NCI-H1105 (cell line): ENCODE results near the gene MLXIPL.
"Not testable (repeated sequence)": the region's sequence is repeated elsewhere in the genome, so short reads cannot be mapped to it uniquely, and the experiment has no call there.

Experiments
- DNase-seq: peaks from one replicate; lab custom pipeline; 2025; lab: John Stamatoyannopoulos, UW

Gene MLXIPL

DNA sequence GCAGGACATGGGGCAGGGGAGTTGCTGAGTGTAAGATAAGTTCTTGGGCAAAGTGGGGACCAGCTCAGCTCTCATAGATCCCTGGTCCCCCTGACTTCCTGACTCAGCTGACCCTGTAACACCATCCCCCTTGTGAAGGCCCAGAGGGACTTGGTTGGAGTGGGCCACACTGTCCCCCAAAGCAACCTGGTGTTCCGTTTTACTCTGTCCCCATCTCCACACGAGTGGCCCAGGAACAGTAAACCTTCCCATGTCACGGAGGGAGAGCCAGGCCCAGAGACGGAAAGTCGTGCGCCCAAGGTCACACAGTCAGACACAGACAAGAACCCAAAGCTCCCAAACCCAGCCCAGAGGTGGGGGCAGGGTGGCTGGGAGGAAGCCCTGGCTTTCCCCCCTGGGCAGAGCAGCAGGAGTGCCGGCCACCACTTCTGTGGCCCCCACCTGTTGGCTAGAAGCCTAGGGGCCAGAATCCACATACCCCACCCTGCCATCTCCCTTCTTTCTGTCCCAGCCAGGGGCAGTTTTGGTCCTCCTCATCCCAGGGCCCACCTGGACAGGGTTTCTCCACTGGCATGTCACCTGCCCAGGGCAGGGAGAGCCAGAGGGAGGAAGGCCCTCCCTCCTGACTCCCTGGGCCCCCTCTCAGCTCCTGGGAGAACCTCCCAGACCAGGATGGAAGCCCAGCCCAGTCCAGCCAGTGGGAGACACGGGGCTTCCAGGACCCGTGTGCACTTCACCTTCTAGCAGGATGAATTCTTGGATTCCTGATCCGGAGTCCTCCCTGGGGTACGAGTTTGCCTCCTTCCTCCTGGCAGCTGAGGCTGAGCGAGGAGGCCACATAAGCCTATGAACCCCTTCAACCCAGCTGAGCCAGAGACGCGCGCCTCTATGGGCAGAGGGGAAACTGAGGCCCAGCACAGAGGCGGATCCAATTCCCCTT lies 22.7 kb upstream of the MLXIPL start:
- no peak for DNase-seq

DNA sequence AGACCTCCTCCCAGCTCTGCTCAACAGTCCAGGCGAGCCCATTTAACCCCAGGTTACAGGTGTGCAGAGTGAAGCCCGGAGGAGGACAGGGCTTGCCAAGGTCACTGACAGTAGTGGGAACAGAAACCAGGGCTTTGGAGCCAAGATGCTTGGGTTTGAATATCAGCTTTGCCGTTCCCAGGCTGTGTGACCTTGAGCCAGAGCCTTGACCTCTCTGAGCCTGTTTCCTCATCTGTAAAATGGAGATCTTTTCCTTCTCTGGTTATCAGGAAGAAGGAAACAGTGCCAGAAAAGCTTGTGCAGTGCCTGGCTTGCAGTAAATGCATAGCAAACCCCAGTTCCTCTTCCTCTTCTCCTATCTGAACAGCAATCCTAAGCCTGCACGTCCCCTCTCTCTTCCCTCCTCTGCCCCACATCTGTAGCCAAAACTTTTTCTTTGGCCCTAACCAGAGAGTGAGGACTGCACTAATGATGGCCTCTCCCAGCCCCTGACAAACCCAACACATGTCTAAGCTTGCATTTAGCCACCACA lies 21.4 kb upstream of the MLXIPL start:
- DNase-seq, result no peak

DNA sequence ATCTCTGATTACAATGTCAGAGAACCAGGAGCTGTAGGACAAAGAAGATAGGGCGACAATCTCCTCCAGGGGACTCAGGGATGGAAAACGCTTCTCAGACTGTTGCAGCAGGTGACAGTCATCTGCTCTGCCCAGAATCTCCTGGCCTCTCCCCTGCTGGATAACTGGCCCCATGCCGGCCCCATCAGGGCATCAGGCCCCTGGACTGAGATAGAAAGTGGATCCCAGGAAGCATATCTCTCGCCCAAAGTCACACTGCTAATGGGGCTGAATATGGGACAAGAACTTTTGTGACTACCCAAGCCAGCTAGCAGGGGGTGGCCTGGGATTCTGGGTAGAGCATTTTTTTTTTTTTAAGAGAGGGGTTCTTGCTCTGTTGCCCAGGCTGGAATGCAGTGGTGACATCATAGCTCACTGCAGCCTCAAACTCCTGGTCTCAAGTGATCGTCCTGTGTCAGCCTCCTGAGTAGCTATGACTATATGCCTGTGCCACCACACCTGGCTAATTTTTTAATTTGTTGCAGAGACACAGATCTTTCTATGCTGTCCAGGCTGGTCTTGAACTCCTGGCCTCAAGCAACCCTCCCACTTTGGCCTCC lies 20.5 kb upstream of the MLXIPL start:
- DNase-seq, result no peak

DNA sequence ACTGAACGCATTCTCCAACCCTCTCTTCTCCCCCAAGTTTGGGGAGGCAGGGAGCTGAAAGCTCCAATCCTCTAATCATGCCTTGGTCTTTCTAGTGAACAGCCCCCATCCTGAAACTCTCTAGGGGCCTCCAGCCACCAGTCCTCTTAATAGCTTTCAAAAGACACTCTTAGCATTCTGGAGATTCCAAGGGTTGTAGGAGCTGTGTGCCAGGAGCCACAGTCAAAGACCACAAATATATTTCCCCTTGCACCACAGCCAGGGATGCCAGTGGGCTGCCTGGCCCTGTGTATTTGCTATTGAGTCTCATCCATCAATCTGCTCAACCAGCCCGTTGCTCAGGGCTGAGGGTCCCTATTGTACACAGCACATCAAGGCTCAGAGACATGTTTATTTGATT lies 18.5 kb upstream of the MLXIPL start:
- no peak for DNase-seq

DNA sequence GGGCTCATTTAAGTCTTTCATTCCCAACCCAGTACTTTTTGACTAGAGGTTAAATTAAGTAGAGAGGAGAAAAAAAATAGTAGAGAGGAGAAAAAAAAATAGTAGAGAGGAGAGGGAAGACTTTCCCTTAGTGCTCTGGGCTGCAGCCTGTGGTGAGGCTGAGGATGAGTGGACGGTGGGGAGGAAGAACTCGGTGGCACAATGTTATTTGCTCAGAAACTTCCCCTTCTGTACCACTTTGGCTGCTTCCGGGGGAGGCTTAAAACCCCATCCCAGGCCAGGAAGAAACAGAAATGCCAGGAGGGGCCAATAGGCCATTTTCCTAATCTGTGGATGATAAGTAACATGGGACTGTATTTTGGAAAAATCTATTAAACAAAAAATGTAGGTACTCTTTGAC lies 14.6 kb upstream of the MLXIPL start:
- DNase-seq, result no peak

DNA sequence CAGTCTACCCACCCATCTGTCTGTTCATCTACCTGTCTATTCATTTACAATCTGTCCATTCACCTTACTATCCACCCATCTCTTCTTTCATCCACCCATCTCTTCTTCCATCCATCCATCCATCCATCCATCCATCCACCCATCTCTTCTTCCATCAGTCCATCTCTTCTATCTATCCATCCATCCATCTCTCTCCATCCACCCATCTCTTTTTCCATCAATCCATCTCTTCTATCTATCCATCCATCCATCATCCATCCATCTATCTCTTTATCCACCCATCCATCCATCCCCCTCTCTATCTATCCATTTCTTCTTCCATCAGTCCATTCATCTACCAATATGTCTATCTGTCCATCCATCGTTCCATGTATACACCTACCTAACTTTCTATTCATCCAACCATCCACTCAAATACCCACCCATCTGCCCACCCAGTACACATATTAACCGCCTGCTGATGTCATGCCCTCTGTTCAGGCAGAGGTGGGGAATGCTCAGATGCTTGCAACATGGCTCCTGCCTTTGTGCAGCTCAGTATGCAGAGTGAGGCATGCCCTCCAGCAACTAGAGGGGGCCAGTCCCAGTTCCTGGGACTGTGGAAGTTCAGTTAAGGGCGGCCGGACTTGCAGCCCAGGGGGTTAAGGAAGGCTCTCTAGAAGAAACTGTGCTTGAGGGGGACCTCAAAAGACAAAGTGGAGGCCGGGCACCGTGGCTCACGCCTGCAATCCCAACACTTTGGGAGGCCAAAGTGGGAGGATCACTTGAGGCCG lies 11.3 kb upstream of the MLXIPL start:
- no peak for DNase-seq

DNA sequence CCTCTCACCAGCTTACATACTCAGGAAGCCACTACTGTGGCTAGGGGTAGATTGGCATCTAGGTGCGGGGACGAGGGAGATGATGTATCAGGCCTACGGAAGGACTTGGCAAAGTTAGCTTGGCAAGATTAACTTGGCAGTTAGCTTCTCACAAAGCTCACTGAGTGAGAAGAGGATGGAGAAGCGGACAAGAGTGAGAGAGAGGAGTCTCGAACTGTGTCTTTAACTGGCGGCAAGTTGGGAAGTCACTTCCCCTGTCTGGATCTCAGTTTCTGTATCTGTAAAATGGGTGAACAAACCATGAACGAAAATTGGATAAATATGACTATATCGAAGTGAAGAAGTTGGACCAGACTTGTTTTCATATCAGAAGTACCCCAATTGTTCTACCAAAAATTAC lies 9.5 kb upstream of the MLXIPL start:
- DNase-seq, result no peak

DNA sequence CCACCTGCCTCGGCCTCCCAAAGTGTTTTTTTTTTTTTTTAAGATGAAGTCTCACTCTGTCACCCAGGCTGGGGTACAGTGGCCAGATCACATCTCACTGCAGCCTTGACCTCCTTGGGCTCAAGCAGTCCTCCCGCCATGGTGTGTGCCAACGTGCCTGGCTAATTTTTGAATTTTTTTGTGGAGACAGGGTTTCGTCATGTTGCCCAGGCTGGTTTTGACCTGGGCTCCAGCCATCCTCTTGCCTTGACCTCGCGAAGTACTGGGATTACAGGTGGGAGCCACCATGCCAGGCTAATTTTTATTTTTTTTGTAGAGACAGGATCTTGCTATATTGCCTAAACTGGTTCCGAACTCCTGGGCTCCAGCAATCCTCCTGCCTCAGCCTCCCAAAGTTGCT lies 9.0 kb upstream of the MLXIPL start:
- DNase-seq, result no peak

DNA sequence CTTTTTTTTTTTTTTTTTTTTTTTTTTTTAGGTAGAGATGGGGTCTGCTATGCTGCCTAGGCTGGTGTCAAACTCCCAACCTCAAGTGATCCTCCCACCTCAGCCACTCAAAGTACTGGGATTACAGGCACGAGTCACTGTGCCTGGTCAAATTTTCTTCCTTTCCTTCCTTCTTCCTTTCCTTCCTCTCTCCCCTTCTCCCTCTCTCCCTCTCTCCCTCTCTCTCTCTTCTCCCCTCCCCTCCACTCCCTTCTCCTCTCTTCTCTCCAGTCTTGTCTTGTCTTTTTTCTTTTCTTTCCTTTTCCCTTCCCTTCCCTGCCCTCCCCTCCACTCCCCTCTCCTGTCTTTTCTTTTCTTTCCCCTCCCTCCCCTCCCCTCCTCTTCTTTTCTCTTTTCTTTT lies 7.2 kb upstream of the MLXIPL start:
- DNase-seq, result no peak

DNA sequence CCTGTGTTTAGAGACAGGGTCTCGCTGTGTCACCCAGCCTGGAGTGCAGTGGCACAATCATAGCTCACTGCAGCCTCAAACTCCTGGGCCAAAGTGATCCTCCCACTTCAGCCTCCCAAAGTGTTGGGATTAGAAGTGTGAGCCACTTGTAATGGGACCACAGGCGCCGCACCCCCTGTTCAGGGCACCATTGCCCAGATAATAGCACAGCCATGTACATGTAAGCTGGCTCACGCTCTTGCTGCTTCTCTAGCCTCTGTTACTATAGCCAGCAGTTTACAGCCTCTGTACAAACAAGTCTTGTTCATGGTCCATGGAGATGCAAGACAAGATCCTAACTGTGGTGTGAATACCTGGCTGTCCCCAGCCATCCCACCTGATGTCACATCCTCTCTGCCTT lies 4.2 kb upstream of the MLXIPL start:
- no peak for DNase-seq

DNA sequence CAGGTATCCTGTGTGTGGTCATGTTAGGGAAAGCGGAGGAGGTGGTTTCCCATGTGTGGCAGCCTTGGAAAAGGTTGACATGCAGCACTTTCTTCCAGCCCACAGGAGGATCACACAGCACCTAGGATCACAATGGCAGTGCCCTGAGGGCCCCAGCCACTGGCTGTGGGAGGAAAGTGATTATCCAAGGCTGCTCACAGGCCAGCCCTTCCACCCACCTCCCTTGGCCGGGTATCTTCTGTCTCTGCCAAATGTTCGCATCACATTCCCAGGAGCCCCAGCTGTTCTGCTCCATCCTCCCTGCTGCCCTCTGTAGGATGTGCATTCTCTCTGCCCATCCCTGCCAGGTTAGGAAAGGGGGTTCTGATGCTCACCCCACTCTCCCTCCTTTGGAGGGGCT lies 2.5 kb upstream of the MLXIPL start:
- no peak for DNase-seq

DNA sequence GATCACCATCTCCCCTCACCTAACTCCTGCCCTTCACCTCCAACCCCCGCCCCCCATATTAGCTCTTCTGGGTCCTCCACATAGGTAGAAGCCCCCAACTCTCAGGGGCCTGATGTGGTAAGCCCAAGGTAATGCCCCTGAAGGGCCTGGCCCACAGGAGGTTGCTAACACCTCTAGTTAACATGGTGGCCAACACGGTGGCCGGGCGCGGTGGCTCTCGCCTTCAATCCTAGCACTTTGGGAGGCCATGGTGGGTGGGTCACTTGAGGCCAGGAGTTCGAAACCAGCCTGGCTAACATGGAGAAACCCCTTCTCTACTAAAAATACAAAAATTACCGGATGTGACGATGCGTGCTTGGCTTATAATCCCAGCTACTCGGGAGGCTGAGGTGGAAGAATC lies 954 bp upstream of the MLXIPL start:
- no peak for DNase-seq

DNA sequence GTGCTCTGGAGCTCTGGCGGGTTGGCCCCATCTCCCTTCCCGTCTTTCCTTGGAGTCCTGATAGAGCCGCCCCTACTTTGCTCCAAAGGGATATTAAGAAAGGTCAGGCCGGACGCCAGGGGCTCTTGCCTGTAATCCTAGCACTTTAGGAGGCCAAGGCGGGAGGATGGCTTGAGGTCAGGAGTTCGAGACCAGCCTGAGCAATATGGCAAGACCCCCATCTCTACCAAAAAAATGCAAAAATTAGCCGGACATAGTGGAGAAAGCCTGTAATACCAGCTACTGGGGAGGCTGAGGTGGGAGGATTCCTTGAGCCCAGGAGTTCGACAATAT lies 313 bp upstream of the MLXIPL start:
- no peak for DNase-seq

DNA sequence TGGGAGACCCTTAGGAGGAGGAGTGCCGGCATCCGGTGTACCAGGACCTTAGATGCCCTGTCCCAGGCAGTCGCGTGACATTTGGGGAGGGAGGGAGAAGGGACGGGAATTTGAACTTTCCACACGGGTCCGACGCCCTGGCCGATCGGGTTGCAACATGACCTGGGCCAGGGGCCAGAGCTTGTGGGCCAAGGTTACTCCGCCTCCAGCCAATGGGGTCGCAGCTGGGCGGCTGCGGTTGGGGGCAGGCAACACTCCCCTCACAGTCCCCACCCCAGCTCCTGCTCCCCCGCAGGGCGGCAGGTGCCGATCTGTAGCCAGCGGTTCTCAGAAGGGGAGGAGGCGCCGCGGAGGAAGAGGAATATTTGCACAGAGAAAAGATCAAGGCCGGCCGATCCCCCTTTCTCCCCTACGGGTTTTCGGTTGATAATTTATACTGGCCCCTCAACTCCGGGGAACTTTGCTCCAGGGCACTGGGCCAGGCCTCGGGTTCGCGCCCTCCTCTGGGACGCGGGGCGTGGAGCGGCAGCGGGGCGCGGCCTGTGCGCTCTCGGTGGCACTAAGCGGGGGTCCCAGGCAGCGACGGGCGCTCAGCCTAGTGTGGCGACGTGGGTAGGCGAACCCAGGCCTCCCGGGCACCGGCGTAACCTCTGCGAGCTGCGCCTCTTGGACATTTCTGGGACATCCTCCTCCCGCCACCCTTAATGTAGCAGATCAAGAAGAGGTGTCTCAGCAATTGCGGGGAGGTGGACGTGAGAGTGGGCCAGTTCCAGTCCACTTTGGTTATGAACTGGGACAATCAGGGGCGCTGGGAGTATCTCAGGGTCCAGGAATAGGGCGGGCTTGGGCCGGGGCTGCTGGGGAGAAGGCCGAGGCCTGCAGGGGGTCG lies 1.2 kb downstream of the MLXIPL start:
- peak; percentile 21 for DNase-seq

DNA sequence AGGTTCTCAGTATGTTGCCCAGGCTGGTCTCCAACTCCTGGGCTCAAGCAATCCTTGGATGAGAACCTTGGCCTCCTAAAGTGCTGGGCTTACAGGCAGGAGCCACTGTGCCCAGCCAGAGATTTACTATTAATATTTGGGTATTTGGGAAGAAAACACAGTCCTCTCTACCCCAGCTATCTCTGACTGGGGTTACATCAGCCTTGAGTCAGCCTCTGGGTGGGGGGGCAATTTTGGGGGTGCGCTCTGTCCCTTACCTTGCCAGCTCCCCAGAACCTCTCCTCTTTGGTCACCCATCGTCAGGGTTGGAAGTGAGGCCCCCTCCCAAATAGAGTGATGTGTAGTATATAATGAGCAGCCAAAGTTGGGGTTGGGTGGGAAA lies 1.8 kb downstream of the MLXIPL start:
- no peak for DNase-seq

DNA sequence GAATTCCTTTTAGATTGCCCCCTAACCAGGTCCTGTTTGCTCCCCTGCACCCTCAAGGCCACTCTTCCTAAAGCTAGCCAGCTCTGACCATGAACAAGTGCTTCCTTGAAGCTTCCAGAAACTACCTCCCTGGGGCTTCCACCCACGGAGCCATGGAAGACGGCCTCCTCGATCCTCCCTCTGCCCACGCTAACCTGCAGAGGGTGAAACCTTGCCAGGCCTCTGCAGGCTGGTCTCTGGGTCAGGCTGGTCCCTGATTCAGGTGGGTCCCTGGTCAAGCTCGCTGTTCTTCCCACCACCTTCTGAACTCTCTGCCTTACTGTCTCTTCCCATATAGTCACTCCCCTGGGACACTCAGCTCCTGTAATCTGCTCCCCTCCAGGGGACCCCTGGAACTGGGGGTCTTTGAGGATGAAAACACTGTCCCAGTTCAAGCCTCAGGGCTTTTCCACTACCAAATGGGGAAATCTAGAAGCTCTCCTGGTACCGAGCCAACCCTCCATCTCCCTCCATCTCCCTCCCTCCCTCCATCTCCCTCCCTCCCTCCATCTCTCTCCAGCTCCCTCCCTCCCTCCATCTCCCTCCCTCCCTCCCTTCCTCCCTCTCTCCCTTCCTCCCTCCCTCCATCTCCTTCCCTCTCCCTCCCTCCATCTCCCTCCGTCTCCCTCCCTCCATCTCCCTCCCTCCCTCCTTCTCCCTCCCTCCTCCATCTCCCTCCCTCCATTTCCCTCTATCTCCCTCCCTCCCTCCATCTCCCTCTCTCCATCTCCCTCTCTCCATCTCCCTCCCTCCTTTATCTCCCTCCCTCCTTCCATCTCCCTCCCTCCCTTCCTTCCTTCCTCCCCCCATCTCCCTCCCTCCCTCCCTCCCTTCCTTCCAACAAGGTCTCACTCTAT lies 2.9 kb downstream of the MLXIPL start:
- DNase-seq, result no peak

DNA sequence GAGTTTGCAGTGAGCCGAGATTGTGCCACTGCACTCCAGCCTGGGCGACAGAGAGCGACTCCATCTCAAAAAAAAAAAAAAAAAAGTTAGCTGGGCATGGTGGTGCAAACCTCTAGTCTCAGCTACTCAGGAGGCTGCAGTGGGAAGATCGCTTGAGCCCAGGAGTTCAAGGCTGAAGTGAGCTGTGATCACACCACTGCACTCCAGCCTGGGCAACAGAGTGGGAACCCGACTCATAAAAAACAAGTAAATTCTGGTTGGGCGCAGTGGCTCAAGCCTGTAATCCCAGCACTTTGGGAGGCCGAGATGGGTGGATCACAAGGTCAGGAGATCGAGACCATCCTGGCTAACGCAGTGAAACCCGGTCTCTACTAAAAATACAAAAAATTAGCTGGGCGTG lies 4.9 kb downstream of the MLXIPL start:
- not testable (repeated sequence) for DNase-seq

DNA sequence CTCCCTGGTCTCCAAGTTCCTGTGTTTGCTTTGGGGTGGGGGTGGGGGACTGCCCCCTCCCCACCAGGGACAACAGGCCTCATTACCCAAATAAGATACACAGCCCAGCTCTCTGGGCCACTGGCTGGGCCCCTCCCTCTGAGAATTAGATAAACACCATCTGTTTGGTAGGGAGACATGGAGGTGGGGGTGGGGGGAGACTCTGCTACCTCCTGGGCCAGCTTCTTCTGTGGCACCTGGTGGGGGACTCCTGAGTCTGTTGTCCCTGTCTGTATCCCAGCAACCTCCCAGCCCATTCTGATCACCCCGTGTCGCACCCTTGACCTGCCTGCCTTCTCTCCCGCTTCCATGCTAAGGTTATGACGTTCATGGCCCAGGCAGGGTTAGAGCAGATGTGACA lies 5.8 kb downstream of the MLXIPL start:
- no peak for DNase-seq

DNA sequence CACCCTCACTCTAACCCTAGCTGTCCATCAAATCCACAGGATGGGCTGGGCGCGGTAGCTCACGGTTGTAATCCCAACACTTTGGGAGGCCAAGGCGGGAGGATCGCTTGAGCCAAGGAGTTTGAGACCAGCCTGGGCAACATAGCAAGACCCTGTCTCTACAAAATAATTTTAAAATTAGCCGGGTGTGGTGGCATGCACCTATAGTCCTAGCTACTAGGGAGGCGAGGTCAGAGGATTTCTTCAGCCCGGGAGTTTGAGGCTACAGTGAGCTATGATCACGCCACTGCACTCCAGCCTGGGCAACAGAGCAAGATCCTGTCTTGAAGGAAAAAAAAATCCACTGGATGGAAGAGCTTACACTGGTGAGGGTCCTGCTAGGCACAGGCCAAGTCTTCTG lies 6.8 kb downstream of the MLXIPL start:
- DNase-seq, result not testable (repeated sequence)

DNA sequence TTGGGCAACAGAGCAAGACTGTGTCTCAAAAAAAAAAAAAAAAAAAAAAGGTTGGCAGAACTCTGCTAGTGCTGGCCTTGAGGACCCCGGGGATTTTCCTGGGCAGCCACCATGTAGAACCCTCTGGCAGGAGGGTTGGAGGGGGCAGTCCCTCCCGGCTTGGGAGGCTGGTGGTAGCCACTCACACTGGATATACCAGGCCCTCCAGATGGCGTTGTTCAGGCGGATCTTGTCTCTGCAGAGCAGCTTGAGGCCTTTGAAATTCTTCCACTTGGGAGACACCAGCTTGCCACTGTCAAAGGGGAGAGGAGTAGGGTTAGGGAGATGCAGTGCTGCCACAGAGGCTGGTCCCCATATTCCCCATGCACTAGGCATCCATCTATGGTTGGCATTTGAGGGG lies 8.4 kb downstream of the MLXIPL start:
- no peak for DNase-seq

DNA sequence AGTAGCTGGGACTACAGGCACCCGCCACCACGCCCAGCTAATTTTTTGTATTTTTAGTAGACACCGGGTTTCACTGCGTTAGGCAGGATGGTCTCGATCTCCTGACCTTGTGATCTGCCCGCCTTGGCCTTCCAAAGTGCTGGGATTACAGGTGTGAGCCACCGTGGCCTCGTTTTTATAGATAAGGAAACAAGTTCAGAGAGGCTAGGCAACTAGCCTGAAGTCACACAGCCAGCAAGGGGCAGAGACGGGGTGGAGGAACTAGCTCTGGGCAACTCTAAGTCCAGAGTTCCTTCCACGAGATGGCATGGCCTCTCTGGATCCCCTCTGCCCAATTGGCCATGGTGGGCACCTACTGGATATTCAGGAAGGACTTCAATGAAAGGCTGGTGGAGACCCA lies 9.4 kb downstream of the MLXIPL start:
- not testable (repeated sequence) for DNase-seq
